Ureter (tissue), 1 donor: ENCODE measurements around the gene YY1. TPM values are rescaled to one million over a fixed set of nuclear protein-coding genes. Genes with fewer than 3 reads are reported as not detected.
"Not testable (repeated sequence)": the region's sequence is repeated elsewhere in the genome, so short reads cannot be mapped to it uniquely, and the experiment has no call there.

Experiments used
- DNase-seq: peaks from one replicate; pipeline ENCODE4 v3.0.0-alpha.2; 2020; ENCODE audit warnings: low spot score
- total RNA-seq: library from RNA; stranded (reverse); gene quantifications from one replicate; pipeline ENCODE4 v1.2.4, GENCODE V29; 2023
- donor health status: DM: yes; HTN: yes; CAD: no.

The YY1 gene
- total RNA-seq, 1 donor from 2014 or later, result 79.4 TPM

GRCh38 chr14:100213956-100214769, 24.8 kb upstream of the YY1 start:
- DNase-seq, result peak; percentile 90

GRCh38 chr14:100214770-100215083, 24.2 kb upstream of the YY1 start:
- no peak for DNase-seq

GRCh38 chr14:100215330-100215885, 23.5 kb upstream of the YY1 start:
- no peak for DNase-seq

- DNase-seq, result no peak
Measured at GRCh38 chr14:100219126-100219785, 19.7 kb upstream of the YY1 start.

GRCh38 chr14:100221533-100222223, 17.3 kb upstream of the YY1 start:
- DNase-seq, result peak; percentile 62

GRCh38 chr14:100222224-100223093, 16.5 kb upstream of the YY1 start:
- DNase-seq, result no peak

- DNase-seq, result no peak
Measured at GRCh38 chr14:100223332-100224201, 15.4 kb upstream of the YY1 start.

GRCh38 chr14:100224229-100224866, 14.6 kb upstream of the YY1 start:
- no peak for DNase-seq

GRCh38 chr14:100225169-100225568, 13.8 kb upstream of the YY1 start:
- DNase-seq, result no peak

GRCh38 chr14:100230361-100230760, 8.6 kb upstream of the YY1 start:
- no peak for DNase-seq

GRCh38 chr14:100234511-100234910, 4.4 kb upstream of the YY1 start:
- no peak for DNase-seq

GRCh38 chr14:100236271-100236818, 2.6 kb upstream of the YY1 start:
- DNase-seq, result not testable (repeated sequence)

GRCh38 chr14:100236881-100237280, 2.1 kb upstream of the YY1 start:
- no peak for DNase-seq

- DNase-seq, result peak; percentile 65
Measured at GRCh38 chr14:100237735-100238418, 1.1 kb upstream of the YY1 start.

- DNase-seq, result peak; percentile 56
Measured at GRCh38 chr14:100239211-100239839, 381 bp downstream of the YY1 start.

- peak; percentile 85 for DNase-seq
Measured at GRCh38 chr14:100239840-100240667, 1.1 kb downstream of the YY1 start.

GRCh38 chr14:100240668-100241032, 1.7 kb downstream of the YY1 start:
- no peak for DNase-seq

GRCh38 chr14:100241279-100241678, 2.3 kb downstream of the YY1 start:
- DNase-seq, result no peak
